ENCODE measurements around the gene PAX6.

The PAX6 gene

GRCh38 chr11:31822175-31822926, 11.2 kb upstream of the PAX6 start:
- DNase-seq = no peak

GRCh38 chr11:31821766-31822165, 10.6 kb upstream of the PAX6 start:
- no peak for DNase-seq

GRCh38 chr11:31821235-31821764, 10.2 kb upstream of the PAX6 start:
- no peak for DNase-seq

- no peak for DNase-seq
Measured at GRCh38 chr11:31820438-31820818, 9.3 kb upstream of the PAX6 start.

GRCh38 chr11:31819621-31820437, 8.7 kb upstream of the PAX6 start:
- no peak for DNase-seq

- DNase-seq = no peak
Measured at GRCh38 chr11:31818874-31819331, 7.8 kb upstream of the PAX6 start.

GRCh38 chr11:31818425-31818755, 7.3 kb upstream of the PAX6 start:
- DNase-seq = no peak

- DNase-seq = no peak
Measured at GRCh38 chr11:31817621-31818424, 6.7 kb upstream of the PAX6 start.

GRCh38 chr11:31817054-31817620, 6.0 kb upstream of the PAX6 start:
- no peak for DNase-seq

- no peak for DNase-seq
Measured at GRCh38 chr11:31816468-31817053, 5.4 kb upstream of the PAX6 start.

GRCh38 chr11:31815711-31816467, 4.8 kb upstream of the PAX6 start:
- DNase-seq = no peak

- DNase-seq = no peak
Measured at GRCh38 chr11:31814176-31814868, 3.2 kb upstream of the PAX6 start.

- no peak for DNase-seq
Measured at GRCh38 chr11:31813391-31814175, 2.5 kb upstream of the PAX6 start.

GRCh38 chr11:31812383-31813381, 1.6 kb upstream of the PAX6 start:
- DNase-seq = no peak

GRCh38 chr11:31809857-31810778, 1.0 kb downstream of the PAX6 start:
- no peak for DNase-seq

GRCh38 chr11:31809541-31809856, 1.6 kb downstream of the PAX6 start:
- no peak for DNase-seq

GRCh38 chr11:31808721-31809540, 2.2 kb downstream of the PAX6 start:
- DNase-seq = no peak

Data from cortex of kidney (tissue), 1 donor.